Measurements from ENCODE around the gene MYLK. TPM values are rescaled to one million over a fixed set of nuclear protein-coding genes. Genes with fewer than 3 reads are reported as not detected.

MYLK gene
- total and polyA plus RNA-seq, 4 donors: 17.1 to 158 (median 41.9) TPM

- Histone ChIP-seq H3K27me3 (ENCODE audit: control insufficient read depth in 4 of 4, insufficient read depth in 4 of 4, low read length in 3 of 4) (no peaks in the 10 kb centered on the region), H3K36me3 (ENCODE audit: control insufficient read depth in 4 of 4, insufficient read depth in 3 of 4, low read depth in 1 of 4, low read length in 3 of 4) (peaks cover 0 to 3% (median 2%) of the 10 kb centered on the region in 4 donors), H3K4me1 (ENCODE audit: control insufficient read depth in 4 of 4, insufficient read depth in 4 of 4, low read length in 3 of 4) (peaks cover 5 to 44% (median 19%) of the 10 kb centered on the region in 4 donors), H3K9ac (ENCODE audit: low read depth in 1 of 2, low read length in 2 of 2) (no peak overlapping the region), H3K9me3 (ENCODE audit: control insufficient read depth in 4 of 4, low read length in 3 of 4) (no peaks in the 10 kb centered on the region), H3K27ac (ENCODE audit: low read depth in 1 of 2, low read length in 2 of 2) (peak overlapping the region in 1 of 2 donors; percentile 3), H3K4me3 (ENCODE audit: low read depth in 1 of 3, low read length in 3 of 3) (no peak overlapping the region)
- DNase-seq (ENCODE audit: low spot score): no peak
- WGBS: 60% methylated on average over 4 of the region's 4 CpGs
- no peak for TF ChIP-seq RXRA (IDR thresholded peaks at IDR 0.05)
- TF ChIP-seq GABPA (IDR thresholded peaks at IDR 0.05 in 1 of 2, conservative IDR thresholded peaks at IDR 0.05 in 1 of 2): peak in 1 of 2 donors; percentile 19
- no peak for TF ChIP-seq HNF4G (IDR thresholded peaks at IDR 0.05)
- no peak for TF ChIP-seq YY1 (IDR thresholded peaks at IDR 0.05)
- no peak for TF ChIP-seq HNF4A (conservative IDR thresholded peaks at IDR 0.05)
- TF ChIP-seq ZBTB33 (IDR thresholded peaks at IDR 0.05): no peak
- TF ChIP-seq ATF3 (IDR thresholded peaks at IDR 0.05): no peak
- no peak for TF ChIP-seq CTCF (IDR thresholded peaks at IDR 0.05; ENCODE audit: low read depth, low read length, missing input control)
- no peak for TF ChIP-seq FOXA2 (IDR thresholded peaks at IDR 0.05)
- no peak for TF ChIP-seq RAD21 (IDR thresholded peaks at IDR 0.05)
- no peak for TF ChIP-seq SP1 (IDR thresholded peaks at IDR 0.05)
- peak; percentile 22 for TF ChIP-seq MAX (IDR thresholded peaks at IDR 0.05)
- no peak for TF ChIP-seq FOXA1 (IDR thresholded peaks at IDR 0.05)
- TF ChIP-seq REST (IDR thresholded peaks at IDR 0.05): no peak
Observed at GRCh38 chr3:123783811-123784210, 100.3 kb downstream of the MYLK start.

GRCh38 chr3:123783050-123783689 lies 101.0 kb downstream of the MYLK start:
- 24% methylated on average over 1 of the region's 1 CpG for WGBS
- no peak overlapping the region for H3K27ac ChIP-seq (ENCODE audit: low read depth in 1 of 2, low read length in 2 of 2)
- no peaks in the 10 kb centered on the region for H3K9me3 ChIP-seq (ENCODE audit: control insufficient read depth in 4 of 4, low read length in 3 of 4)
- TF ChIP-seq ZBTB33 (IDR thresholded peaks at IDR 0.05): no peak
- TF ChIP-seq YY1 (IDR thresholded peaks at IDR 0.05): peak; percentile 21
- peak in 1 of 2 donors; percentile 26 for TF ChIP-seq RXRA (IDR thresholded peaks at IDR 0.05)
- no peak for TF ChIP-seq MAX (IDR thresholded peaks at IDR 0.05)
- peak; percentile 6 for TF ChIP-seq HNF4G (IDR thresholded peaks at IDR 0.05)
- peak; percentile 68 to 73 for TF ChIP-seq HNF4A (conservative IDR thresholded peaks at IDR 0.05)
- TF ChIP-seq GABPA (IDR thresholded peaks at IDR 0.05 in 1 of 2, conservative IDR thresholded peaks at IDR 0.05 in 1 of 2): no peak
- no peak for TF ChIP-seq FOXA1 (IDR thresholded peaks at IDR 0.05)
- TF ChIP-seq JUND (IDR thresholded peaks at IDR 0.05): no peak
- no peak for TF ChIP-seq CTCF (IDR thresholded peaks at IDR 0.05; ENCODE audit: low read depth, low read length, missing input control)
- peaks cover 5 to 49% (median 19%) of the 10 kb centered on the region in 4 donors for H3K4me1 ChIP-seq (ENCODE audit: control insufficient read depth in 4 of 4, insufficient read depth in 4 of 4, low read length in 3 of 4)
- H3K27me3 ChIP-seq (ENCODE audit: control insufficient read depth in 4 of 4, insufficient read depth in 4 of 4, low read length in 3 of 4): no peaks in the 10 kb centered on the region
- H3K9ac ChIP-seq (ENCODE audit: low read depth in 1 of 2, low read length in 2 of 2): no peak overlapping the region
- no peak overlapping the region for H3K4me3 ChIP-seq (ENCODE audit: low read depth in 1 of 3, low read length in 3 of 3)
- DNase-seq (ENCODE audit: low spot score): no peak
- peaks cover 0 to 3% (median under 1%) of the 10 kb centered on the region in 4 donors for H3K36me3 ChIP-seq (ENCODE audit: control insufficient read depth in 4 of 4, insufficient read depth in 3 of 4, low read depth in 1 of 4, low read length in 3 of 4)

Measured in liver (tissue), 9 donors.